Kidney (tissue), 14 donors: ENCODE measurements around the gene ZDHHC8. TPM values are rescaled to one million over a fixed set of nuclear protein-coding genes. Genes with fewer than 3 reads are reported as not detected.

ENCODE experiments used
- DNase-seq, 5 donors: peaks; one replicate each; pipeline ENCODE4 v3.0.0-alpha.2; 2013 to 2020
- FAIRE-seq: peaks from 2 replicates; lab custom pipeline; 2012; peaks lifted over from hg19 to GRCh38; lab: Jason Lieb, UNC
- H3K27ac ChIP-seq, 2 donors: one replicate each; pipeline ENCODE4 v1.7.0; 2013; ENCODE audit warnings: low read depth in 2 of 2, low read length in 2 of 2, inconsistent platforms in 1 of 2
- H3K27me3 ChIP-seq: one replicate; pipeline ENCODE4 v1.7.1; 2013; ENCODE audit warnings: low read length, inconsistent platforms; ENCODE audit not compliant: control insufficient read depth, insufficient read depth
- H3K36me3 ChIP-seq, 3 donors: one replicate each; pipeline versions ENCODE4 v1.7.0 to v1.7.1; 2013; ENCODE audit warnings: low read length in 3 of 3, control low read depth in 1 of 3, inconsistent platforms in 1 of 3; ENCODE audit not compliant: insufficient read depth in 3 of 3, control insufficient read depth in 2 of 3
- H3K4me1 ChIP-seq, 3 donors: one replicate each; pipeline versions ENCODE4 v1.7.0 to v1.7.1; 2013; ENCODE audit warnings: low read length in 3 of 3, inconsistent platforms in 1 of 3, low read depth in 1 of 3; ENCODE audit not compliant: control insufficient read depth in 2 of 3, insufficient read depth in 2 of 3
- H3K4me3 ChIP-seq, 3 donors: one replicate each; pipeline versions ENCODE4 v1.7.0 to v1.8.1; 2013; ENCODE audit warnings: low read length in 3 of 3, control low read depth in 1 of 3, inconsistent platforms in 1 of 3
- H3K9ac ChIP-seq, 3 donors: one replicate each; pipeline versions ENCODE4 v1.7.0 to v1.7.1; 2013; ENCODE audit warnings: low read length in 3 of 3, control low read depth in 1 of 3, inconsistent platforms in 1 of 3
- H3K9me3 ChIP-seq, 3 donors: one replicate each; pipeline versions ENCODE4 v1.7.0 to v1.7.1; 2013; ENCODE audit warnings: low read length in 3 of 3, control low read depth in 1 of 3, inconsistent platforms in 1 of 3; ENCODE audit not compliant: control insufficient read depth in 2 of 3, insufficient read depth in 1 of 3
- CTCF ChIP-seq: IDR thresholded peaks from 3 replicates; pipeline ENCODE4 v1.5.1; 2012; ENCODE audit warnings: mild to moderate bottlenecking, moderate library complexity, borderline replicate concordance; ENCODE audit not compliant: insufficient read depth; ENCODE audit errors: extremely low read depth
- intact Hi-C: fragments of 100-400 bp; cut with DNase I; formaldehyde crosslinking; loops from one replicate; pipeline ENCODE4 v1.11.1; 2022
- polyA plus RNA-seq: library from polyadenylated mRNA; stranded (reverse); fragments of 350-450 nt; fragmentation: Illumina TruSeq; extraction: RNeasy Lipid Tissue Mini Kit (QIAGEN cat#74804); gene quantifications from one replicate; pipeline ENCODE4 v1.2.3, GENCODE V29; 2014; ENCODE audit warnings: low read depth, low replicate concordance; ENCODE audit not compliant: insufficient read depth
- total RNA-seq: library from RNA; stranded (reverse); fragmentation: NEBNext Ultra II Directional; extraction: Animal tissue kit (Norgen Biotek cat#: 25700); gene quantifications from one replicate; pipeline ENCODE4 v1.2.1, GENCODE V29; 2021
- donor health status: control.
- donor health status: control.
- donor health status: control.
- donor health status: control.
- donor health status: control.
- donor health status: DM: yes; HTN: yes; CAD: no.
- donor health status: Normal renal cell carcinoma (clear cell type).

The ZDHHC8 gene
- total and polyA plus RNA-seq, 2 donors from 2014 or later, result 18.8 to 57.1 TPM

GRCh38 chr22:20106849-20107237 is 24.8 kb upstream of the ZDHHC8 start:
- H3K27ac ChIP-seq, result no peak overlapping the region
- FAIRE-seq (no peak), DNase-seq (peak in 1 of 5 donors; percentile 45)
- no peak overlapping the region for H3K9ac ChIP-seq
- peaks cover 0 to 7% (median 0%) of the 10 kb centered on the region in 3 donors for H3K4me1 ChIP-seq
- H3K4me3 ChIP-seq, result no peak overlapping the region
- H3K9me3 ChIP-seq, result no peaks in the 10 kb centered on the region
- H3K27me3 ChIP-seq, result no peaks in the 10 kb centered on the region
- intact Hi-C loops, result no loop called here
- TF ChIP-seq CTCF, result no peak
- H3K36me3 ChIP-seq, result peaks cover 5 to 61% (median 47%) of the 10 kb centered on the region in 3 donors

- H3K36me3 ChIP-seq, result peaks cover 2 to 56% (median 44%) of the 10 kb centered on the region in 3 donors
Observed at GRCh38 chr22:20107471-20107901, 24.1 kb upstream of the ZDHHC8 start.

GRCh38 chr22:20107951-20108756 is 23.4 kb upstream of the ZDHHC8 start:
- peaks cover 0 to 7% (median 0%) of the 10 kb centered on the region in 3 donors for H3K4me1 ChIP-seq
- H3K36me3 ChIP-seq, result peaks cover 2 to 60% (median 44%) of the 10 kb centered on the region in 3 donors
- H3K27ac ChIP-seq, result no peak overlapping the region
- intact Hi-C loops, result no loop called here
- H3K27me3 ChIP-seq, result no peaks in the 10 kb centered on the region
- H3K9me3 ChIP-seq, result no peaks in the 10 kb centered on the region
- no peak for FAIRE-seq
- H3K4me3 ChIP-seq, result no peak overlapping the region
- no peak overlapping the region for H3K9ac ChIP-seq
- TF ChIP-seq CTCF, result no peak
- DNase-seq, result peak in 1 of 5 donors; percentile 53

More at GRCh38 chr22:20107471-20107901, 24.1 kb upstream of the ZDHHC8 start:
- no peak for FAIRE-seq
- peaks cover 0 to 7% (median 0%) of the 10 kb centered on the region in 3 donors for H3K4me1 ChIP-seq
- intact Hi-C loops, result no loop called here
- no peak overlapping the region for H3K9ac ChIP-seq
- H3K27me3 ChIP-seq, result no peaks in the 10 kb centered on the region
- peak in 1 of 5 donors; percentile 52 for DNase-seq
- H3K9me3 ChIP-seq, result no peaks in the 10 kb centered on the region
- no peak overlapping the region for H3K27ac ChIP-seq
- TF ChIP-seq CTCF, result no peak
- no peak overlapping the region for H3K4me3 ChIP-seq
